ENCODE measurements around the gene B4GALNT2.

B4GALNT2 gene

DNA sequence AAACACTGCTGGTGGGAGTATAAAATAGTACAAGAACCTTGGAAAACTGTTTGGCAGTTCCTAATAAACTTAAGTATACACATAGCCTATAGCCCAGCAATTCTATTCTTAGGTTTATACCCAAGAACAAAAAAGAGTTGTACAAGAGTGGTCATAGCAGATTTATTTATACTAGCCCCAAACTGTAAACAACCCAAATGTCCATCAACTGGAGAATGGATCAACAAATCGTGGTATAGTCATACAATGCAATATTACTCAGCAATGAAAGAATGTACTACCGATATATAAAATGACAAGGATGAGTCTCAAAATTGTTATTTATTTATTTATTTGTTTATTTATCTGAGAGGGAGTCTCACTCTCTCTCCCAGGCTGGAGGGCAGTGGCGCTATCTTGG is 54.7 kb downstream of the B4GALNT2 start (continued):
- TF ChIP-seq CSDC2 (CRISPR knock-in tag; IDR thresholded peaks at IDR 0.05) (no peak), ZNF565 (CRISPR knock-in tag; conservative IDR thresholded peaks at IDR 0.05; ENCODE audit: low read depth) (no peak), ESRRG (CRISPR knock-in tag; IDR thresholded peaks at IDR 0.05) (no peak)

DNA sequence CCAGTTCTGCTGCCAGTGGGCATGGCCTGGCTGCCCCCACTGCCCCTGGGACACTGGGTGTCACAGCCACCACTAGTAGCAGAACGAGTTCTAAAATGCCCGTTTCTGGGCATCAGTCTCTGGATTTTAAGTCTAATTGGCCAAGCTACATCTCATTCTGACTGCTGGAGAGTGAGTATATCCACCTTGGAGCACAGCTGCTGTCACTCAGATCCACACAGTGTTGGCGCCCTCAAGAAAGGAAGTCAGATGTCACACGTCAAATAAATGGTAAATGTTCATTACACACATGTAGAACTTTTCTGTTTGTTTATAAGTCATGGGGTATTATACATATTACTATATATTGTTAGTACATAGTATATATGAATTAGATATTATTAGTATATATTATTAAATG is 58.4 kb downstream of the B4GALNT2 start:
- ATAC-seq = no peak
- TF ChIP-seq SNAI2 (CRISPR knock-in tag; IDR thresholded peaks at IDR 0.05) (no peak), ESRRG (CRISPR knock-in tag; IDR thresholded peaks at IDR 0.05) (no peak), GLIS3 (CRISPR knock-in tag; IDR thresholded peaks at IDR 0.05) (no peak), ZNF70 (CRISPR knock-in tag; IDR thresholded peaks at IDR 0.05) (no peak)

DNA sequence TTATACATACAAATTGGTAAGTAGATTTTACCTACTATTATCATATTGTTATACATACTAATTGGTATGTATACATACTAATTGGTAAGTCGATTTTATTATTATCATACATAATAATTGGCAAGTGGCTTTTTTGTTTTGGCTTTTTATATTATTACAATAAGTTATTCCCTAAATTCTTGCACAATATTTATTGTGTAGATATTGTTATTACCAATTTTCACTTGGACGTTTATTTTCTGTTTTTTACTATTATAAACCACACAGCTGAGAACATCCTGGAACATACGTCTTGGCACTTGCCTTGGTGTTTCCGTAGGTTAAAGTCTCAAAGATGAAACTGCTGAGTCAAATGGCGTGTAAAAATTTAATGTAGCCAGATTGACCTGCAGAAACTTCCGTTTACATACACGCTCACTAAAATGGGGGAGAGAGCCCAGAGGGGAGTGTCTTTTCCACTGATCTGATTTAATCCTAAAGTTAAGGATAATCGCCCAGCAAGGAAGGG is 58.9 kb downstream of the B4GALNT2 start:
- TF ChIP-seq, protein P1, sequence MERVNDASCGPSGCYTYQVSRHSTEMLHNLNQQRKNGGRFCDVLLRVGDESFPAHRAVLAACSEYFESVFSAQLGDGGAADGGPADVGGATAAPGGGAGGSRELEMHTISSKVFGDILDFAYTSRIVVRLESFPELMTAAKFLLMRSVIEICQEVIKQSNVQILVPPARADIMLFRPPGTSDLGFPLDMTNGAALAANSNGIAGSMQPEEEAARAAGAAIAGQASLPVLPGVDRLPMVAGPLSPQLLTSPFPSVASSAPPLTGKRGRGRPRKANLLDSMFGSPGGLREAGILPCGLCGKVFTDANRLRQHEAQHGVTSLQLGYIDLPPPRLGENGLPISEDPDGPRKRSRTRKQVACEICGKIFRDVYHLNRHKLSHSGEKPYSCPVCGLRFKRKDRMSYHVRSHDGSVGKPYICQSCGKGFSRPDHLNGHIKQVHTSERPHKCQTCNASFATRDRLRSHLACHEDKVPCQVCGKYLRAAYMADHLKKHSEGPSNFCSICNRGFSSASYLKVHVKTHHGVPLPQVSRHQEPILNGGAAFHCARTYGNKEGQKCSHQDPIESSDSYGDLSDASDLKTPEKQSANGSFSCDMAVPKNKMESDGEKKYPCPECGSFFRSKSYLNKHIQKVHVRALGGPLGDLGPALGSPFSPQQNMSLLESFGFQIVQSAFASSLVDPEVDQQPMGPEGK (CRISPR knock-in tag; IDR thresholded peaks at IDR 0.05; ENCODE audit: borderline replicate concordance) = no peak
- TF ChIP-seq, protein P2, sequence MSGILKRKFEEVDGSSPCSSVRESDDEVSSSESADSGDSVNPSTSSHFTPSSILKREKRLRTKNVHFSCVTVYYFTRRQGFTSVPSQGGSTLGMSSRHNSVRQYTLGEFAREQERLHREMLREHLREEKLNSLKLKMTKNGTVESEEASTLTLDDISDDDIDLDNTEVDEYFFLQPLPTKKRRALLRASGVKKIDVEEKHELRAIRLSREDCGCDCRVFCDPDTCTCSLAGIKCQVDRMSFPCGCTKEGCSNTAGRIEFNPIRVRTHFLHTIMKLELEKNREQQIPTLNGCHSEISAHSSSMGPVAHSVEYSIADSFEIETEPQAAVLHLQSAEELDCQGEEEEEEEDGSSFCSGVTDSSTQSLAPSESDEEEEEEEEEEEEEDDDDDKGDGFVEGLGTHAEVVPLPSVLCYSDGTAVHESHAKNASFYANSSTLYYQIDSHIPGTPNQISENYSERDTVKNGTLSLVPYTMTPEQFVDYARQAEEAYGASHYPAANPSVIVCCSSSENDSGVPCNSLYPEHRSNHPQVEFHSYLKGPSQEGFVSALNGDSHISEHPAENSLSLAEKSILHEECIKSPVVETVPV (CRISPR knock-in tag; IDR thresholded peaks at IDR 0.05) = no peak
- TF ChIP-seq, protein P3, sequence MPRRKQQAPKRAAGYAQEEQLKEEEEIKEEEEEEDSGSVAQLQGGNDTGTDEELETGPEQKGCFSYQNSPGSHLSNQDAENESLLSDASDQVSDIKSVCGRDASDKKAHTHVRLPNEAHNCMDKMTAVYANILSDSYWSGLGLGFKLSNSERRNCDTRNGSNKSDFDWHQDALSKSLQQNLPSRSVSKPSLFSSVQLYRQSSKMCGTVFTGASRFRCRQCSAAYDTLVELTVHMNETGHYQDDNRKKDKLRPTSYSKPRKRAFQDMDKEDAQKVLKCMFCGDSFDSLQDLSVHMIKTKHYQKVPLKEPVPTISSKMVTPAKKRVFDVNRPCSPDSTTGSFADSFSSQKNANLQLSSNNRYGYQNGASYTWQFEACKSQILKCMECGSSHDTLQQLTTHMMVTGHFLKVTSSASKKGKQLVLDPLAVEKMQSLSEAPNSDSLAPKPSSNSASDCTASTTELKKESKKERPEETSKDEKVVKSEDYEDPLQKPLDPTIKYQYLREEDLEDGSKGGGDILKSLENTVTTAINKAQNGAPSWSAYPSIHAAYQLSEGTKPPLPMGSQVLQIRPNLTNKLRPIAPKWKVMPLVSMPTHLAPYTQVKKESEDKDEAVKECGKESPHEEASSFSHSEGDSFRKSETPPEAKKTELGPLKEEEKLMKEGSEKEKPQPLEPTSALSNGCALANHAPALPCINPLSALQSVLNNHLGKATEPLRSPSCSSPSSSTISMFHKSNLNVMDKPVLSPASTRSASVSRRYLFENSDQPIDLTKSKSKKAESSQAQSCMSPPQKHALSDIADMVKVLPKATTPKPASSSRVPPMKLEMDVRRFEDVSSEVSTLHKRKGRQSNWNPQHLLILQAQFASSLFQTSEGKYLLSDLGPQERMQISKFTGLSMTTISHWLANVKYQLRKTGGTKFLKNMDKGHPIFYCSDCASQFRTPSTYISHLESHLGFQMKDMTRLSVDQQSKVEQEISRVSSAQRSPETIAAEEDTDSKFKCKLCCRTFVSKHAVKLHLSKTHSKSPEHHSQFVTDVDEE (CRISPR knock-in tag; IDR thresholded peaks at IDR 0.05) = no peak
- TF ChIP-seq OSR1 (CRISPR knock-in tag; IDR thresholded peaks at IDR 0.05) (no peak), TCF4 (CRISPR knock-in tag; IDR thresholded peaks at IDR 0.05; ENCODE audit: borderline replicate concordance) (no peak), ZFP30 (CRISPR knock-in tag; IDR thresholded peaks at IDR 0.05) (no peak), ZC3H10 (CRISPR knock-in tag; IDR thresholded peaks at IDR 0.05) (no peak), PPARA (CRISPR knock-in tag; IDR thresholded peaks at IDR 0.05; ENCODE audit: borderline replicate concordance) (no peak)
- peak; percentile 1; the same call in 2 of the 3 replicates for ATAC-seq

DNA sequence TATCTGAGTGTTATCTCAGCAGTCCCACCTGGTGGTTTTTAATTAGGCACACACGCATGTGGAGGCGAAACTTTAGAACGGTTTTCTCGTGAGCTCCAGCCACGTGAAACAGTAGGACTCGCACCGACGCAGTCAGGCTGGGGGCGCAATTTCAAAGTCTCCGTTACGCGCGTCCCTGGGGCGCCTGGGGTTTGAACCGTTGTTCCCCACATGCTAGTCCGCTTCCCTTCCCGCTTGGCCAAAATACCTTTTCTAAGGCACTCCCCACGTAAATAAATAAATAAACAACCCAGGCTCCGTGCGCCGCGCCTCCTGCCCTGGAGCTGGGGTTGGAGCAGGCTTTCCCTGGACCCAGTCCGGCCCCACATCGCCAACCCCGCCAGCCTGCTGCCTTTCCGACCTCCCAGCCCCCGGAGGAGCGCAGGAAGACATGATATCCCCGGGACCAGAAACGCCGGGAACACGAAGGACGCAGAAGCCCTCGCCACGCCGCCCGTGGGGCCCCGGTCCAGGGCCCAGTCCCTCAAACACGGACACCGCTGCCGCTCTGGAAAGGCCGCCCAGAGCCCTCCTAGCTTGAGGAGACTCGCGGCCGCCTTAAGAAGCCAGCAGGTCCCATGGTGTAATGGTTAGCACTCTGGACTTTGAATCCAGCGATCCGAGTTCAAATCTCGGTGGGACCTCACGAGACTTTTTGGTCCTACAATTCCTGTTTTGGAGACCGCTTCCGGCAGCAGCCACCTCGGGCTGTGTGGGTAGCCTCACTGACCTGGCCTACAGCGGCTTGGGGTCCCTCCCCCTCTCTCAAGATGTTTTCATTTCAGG is 59.6 kb downstream of the B4GALNT2 start:
- ATAC-seq = peak; percentile 79
- no peak for TF ChIP-seq RARB (CRISPR knock-in tag; IDR thresholded peaks at IDR 0.05)
- TF ChIP-seq, protein P1 (CRISPR knock-in tag; IDR thresholded peaks at IDR 0.05; ENCODE audit: borderline replicate concordance) = peak; percentile 81; the same call in 1 of the 2 replicates

DNA sequence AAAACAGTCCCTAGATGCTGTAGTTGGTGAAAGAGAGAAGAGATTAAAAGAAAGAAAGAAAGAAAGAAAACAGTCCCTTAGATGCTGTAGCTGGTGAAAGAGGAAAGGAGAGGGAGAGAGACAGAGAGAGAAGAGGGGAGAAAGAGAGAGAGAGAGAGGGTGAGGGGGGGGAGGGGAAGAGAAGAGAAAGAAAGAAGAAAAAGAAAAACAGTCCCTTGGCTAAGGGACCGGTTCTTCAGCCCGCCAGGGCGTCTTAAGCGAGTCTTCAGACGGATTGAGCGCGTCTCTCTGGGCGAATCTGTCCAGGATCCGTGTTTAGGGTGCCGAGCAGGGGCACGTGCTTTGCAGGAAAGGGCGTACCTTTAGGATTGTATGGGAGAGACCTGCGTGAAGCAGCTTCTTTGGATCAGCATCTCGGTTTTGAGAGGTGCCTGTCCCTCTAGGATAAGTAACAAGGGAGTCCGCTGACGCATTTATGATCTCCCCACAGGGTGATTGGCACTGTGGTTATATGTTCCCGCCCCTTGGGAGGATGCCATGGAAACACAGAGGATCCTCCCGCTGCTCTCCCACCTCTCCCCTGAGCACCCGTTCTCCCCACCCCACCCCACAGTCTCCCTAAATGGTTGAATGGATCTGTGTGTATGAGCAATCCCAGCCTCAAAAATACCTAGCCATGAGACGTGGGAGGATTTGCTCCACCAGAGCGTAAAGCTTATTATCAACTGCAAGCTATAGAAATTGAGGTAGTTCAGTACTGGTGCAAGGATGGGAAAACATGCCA is 61.1 kb downstream of the B4GALNT2 start:
- peak; percentile 19 for ATAC-seq
- TF ChIP-seq, protein P2 (CRISPR knock-in tag; IDR thresholded peaks at IDR 0.05) = no peak
- TF ChIP-seq TOX (CRISPR knock-in tag; IDR thresholded peaks at IDR 0.05; ENCODE audit: borderline replicate concordance) (no peak), SNAI2 (CRISPR knock-in tag; IDR thresholded peaks at IDR 0.05) (no peak), ARNTL (CRISPR knock-in tag; IDR thresholded peaks at IDR 0.05; ENCODE audit: borderline replicate concordance, low read depth) (no peak)
- TF ChIP-seq, protein P4, sequence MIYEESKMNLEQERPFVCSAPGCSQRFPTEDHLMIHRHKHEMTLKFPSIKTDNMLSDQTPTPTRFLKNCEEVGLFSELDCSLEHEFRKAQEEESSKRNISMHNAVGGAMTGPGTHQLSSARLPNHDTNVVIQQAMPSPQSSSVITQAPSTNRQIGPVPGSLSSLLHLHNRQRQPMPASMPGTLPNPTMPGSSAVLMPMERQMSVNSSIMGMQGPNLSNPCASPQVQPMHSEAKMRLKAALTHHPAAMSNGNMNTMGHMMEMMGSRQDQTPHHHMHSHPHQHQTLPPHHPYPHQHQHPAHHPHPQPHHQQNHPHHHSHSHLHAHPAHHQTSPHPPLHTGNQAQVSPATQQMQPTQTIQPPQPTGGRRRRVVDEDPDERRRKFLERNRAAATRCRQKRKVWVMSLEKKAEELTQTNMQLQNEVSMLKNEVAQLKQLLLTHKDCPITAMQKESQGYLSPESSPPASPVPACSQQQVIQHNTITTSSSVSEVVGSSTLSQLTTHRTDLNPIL (CRISPR knock-in tag; IDR thresholded peaks at IDR 0.05; ENCODE audit: low read depth) = no peak
- TF ChIP-seq, protein P3 (CRISPR knock-in tag; IDR thresholded peaks at IDR 0.05) = no peak
